Measurements from ENCODE around the gene NPTX1.

NPTX1 gene

GRCh38 chr17:80441598-80442322 lies 34.6 kb downstream of the NPTX1 start:
- Histone ChIP-seq H3K27ac (replicated peaks) (no peak overlapping the region), H3K27me3 (ENCODE audit: insufficient read depth, poor library complexity, severe bottlenecking) (no peaks in the 10 kb centered on the region), H3K4me3 (replicated peaks; ENCODE audit: insufficient read depth, low read length) (no peak overlapping the region)
- no peak for TF ChIP-seq SPI1 (IDR thresholded peaks at IDR 0.05; ENCODE audit: borderline replicate concordance, low read depth)
- TF ChIP-seq GABPA (IDR thresholded peaks at IDR 0.05; ENCODE audit: low read depth): no peak
- TF ChIP-seq POLR2AphosphoS5 (IDR thresholded peaks at IDR 0.05; ENCODE audit: low read depth): no peak
- no peak for TF ChIP-seq REST (IDR thresholded peaks at IDR 0.05; ENCODE audit: insufficient replicate concordance, low read depth)
- TF ChIP-seq CTCF (IDR thresholded peaks at IDR 0.05; ENCODE audit: insufficient read depth, low read length): no peak
- DNase-seq (ENCODE audit: low read depth in 1 of 2, low spot score in 1 of 2): no peak

- peak; percentile 21 to 24 for DNase-seq (ENCODE audit: low read depth in 1 of 2, low spot score in 1 of 2)
- H3K4me3 ChIP-seq (replicated peaks; ENCODE audit: insufficient read depth, low read length): no peak overlapping the region
- H3K27ac ChIP-seq (replicated peaks): no peak overlapping the region
- H3K27me3 ChIP-seq (ENCODE audit: insufficient read depth, poor library complexity, severe bottlenecking): no peaks in the 10 kb centered on the region
- TF ChIP-seq CTCF (IDR thresholded peaks at IDR 0.05; ENCODE audit: insufficient read depth, low read length): no peak
- no peak for TF ChIP-seq POLR2AphosphoS5 (IDR thresholded peaks at IDR 0.05; ENCODE audit: low read depth)
- peak; percentile 99 for TF ChIP-seq REST (IDR thresholded peaks at IDR 0.05; ENCODE audit: insufficient replicate concordance, low read depth)
- TF ChIP-seq SPI1 (IDR thresholded peaks at IDR 0.05; ENCODE audit: borderline replicate concordance, low read depth): no peak
- no peak for TF ChIP-seq GABPA (IDR thresholded peaks at IDR 0.05; ENCODE audit: low read depth)
These were observed 35.3 kb downstream of the NPTX1 start for GRCh38 chr17:80441133-80441578.

GRCh38 chr17:80439499-80439898 lies 36.9 kb downstream of the NPTX1 start:
- H3K27me3 ChIP-seq (ENCODE audit: insufficient read depth, poor library complexity, severe bottlenecking): no peaks in the 10 kb centered on the region
- DNase-seq (ENCODE audit: low read depth in 1 of 2, low spot score in 1 of 2): no peak
- TF ChIP-seq SPI1 (IDR thresholded peaks at IDR 0.05; ENCODE audit: borderline replicate concordance, low read depth) (no peak), CTCF (IDR thresholded peaks at IDR 0.05; ENCODE audit: insufficient read depth, low read length) (no peak), POLR2AphosphoS5 (IDR thresholded peaks at IDR 0.05; ENCODE audit: low read depth) (no peak), REST (IDR thresholded peaks at IDR 0.05; ENCODE audit: insufficient replicate concordance, low read depth) (no peak), GABPA (IDR thresholded peaks at IDR 0.05; ENCODE audit: low read depth) (no peak)
- no peak overlapping the region for H3K27ac ChIP-seq (replicated peaks)
- no peak overlapping the region for H3K4me3 ChIP-seq (replicated peaks; ENCODE audit: insufficient read depth, low read length)
